ENCODE results near the gene CENPS. TPM values are rescaled to one million over a fixed set of nuclear protein-coding genes. Genes with fewer than 3 reads are reported as not detected.
"Not testable (repeated sequence)": the region's sequence is repeated elsewhere in the genome, so short reads cannot be mapped to it uniquely, and the experiment has no call there.

Gene CENPS
- total RNA-seq, 1 donor from 2014 or later = 4.2 TPM

DNA sequence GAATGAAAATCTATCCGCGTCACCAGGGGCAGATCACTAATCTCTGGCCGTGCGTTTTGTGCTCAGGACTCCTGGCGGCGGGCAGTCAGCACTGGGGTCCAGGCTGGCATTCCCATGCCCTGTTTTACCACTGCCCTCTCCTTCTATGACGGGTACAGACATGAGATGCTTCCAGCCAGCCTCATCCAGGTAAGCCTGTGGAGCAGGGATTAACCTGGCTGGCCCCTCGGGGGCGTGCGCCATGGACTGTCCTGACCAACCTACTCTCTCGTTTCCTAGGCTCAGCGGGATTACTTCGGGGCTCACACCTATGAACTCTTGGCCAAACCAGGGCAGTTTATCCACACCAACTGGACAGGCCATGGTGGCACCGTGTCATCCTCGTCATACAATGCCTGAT, 10.9 kb upstream of the CENPS start:
- DNase-seq = no peak

DNA sequence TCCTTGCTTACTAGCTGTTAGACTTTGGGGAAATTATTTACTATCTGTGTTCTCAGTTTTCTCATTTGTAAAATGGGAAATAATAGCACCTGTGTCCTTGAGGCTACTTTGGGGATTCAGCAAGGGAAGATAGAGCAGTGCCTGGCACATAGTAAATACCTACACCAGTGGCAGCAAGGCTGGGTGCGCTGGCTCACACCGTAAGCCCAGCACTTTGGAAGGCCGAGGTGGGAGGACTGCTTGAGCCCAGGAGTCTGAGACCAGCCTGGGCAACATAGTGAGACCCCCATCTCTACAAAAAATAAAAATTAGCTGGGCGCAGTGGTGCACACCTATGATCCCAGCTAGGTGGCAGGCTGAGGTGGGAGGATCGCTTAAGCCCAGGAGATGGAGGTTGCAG, 8.6 kb upstream of the CENPS start:
- DNase-seq = no peak

DNA sequence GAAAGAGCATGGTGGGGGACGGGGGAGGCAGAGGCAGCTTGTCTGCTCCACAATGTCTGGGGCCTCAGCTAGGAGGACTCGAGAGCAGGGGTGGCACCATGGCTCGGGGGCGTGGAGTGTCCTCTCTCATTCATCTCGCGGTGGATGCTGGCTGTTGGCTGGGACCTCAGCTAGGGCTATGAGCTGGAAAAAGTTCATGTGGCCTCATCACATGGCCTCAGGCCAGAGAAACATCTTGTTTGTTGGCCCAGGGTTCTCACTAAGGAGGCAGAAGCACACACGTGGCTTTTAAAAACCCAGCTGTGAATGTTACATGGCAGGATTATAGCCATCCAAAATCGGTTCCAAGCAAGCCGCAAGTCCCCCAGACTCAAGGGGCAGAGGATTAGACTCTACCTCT, 6.2 kb upstream of the CENPS start:
- DNase-seq = peak; percentile 50

DNA sequence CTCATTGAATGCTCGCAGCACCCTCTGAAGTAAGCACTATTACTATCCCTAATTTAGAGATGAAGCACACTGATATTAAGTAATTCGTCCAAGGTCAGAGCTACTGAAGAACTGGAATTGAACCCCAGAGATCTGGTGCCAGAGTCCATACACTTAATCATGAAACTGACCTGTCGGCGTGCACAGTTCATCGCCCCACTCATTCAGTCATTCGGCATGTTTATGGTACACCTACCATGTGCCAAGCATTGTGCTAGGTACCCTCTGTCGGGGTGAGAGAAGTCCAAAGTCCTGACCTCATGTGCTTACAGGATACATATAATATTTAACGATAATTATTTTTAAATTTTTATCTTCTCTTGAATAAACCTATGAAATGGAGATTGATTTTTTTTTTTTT, 5.6 kb upstream of the CENPS start:
- no peak for DNase-seq

DNA sequence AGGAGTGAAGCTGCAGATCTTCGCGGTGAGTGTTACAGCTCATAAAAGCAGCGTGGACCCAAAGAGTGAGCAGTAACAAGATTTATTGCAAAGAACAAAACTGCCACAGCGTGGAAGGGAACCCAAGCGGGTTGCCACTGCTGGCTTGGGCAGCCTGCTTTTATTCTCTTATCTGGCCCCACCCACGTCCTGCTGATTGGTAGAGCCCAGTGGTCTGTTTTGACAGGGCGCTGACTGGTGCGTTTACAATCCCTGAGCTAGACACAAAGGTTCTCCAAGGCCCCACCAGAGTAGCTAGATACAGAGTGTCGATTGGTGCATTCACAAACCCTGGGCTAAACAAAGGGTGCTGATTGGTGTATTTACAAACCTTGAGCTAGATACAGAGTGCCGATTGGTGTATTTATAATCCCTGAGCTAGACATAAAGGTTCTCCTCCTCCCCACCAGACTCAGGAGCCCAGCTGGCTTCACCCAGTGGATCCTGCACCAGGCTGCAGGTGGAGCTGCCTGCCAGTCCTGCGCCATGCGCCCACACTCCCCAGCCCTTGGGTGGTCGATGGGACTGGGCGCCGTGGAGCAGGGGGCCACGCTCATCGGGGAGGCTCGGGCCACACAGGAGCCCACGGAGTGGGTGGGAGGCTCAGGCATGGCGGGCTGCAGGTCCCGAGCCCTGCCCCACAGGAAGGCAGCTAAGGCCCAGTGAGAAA, 4.3 kb upstream of the CENPS start:
- DNase-seq = not testable (repeated sequence)

DNA sequence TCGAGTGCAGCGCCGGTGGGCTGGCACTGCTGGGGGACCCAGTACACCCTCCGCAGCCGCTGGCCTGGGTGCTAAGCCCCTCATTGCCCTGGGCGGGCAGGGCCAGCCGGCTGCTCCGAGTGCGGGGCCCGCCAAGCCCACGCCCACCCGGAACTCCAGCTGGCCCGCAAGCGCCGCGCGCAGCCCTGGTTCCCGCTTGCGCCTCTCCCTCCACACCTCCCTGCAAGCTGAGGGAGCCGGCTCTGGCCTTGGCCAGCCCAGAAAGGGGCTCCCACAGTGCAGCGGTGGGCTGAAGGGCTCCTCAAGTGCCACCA, 3.7 kb upstream of the CENPS start:
- DNase-seq = not testable (repeated sequence)

DNA sequence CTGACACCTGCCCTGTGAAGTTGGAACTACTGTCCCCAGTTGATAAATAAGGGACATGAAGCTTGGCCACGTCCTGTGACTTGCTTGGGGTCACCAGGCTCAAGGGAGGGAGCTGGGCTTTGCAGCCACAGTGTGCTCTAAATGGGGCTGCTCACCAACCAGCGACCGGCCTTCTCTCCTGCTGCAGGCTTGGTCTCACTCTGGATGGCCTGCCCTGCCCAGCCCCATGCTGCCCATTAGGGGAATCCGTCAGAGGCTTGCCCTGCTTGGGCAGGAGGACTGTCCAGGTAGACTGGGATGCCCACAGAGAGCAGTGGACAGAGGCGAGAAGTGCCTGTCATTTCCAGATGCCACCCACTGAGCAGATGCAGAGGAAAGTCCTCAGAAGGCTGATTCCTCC, 1.2 kb upstream of the CENPS start:
- DNase-seq = no peak

DNA sequence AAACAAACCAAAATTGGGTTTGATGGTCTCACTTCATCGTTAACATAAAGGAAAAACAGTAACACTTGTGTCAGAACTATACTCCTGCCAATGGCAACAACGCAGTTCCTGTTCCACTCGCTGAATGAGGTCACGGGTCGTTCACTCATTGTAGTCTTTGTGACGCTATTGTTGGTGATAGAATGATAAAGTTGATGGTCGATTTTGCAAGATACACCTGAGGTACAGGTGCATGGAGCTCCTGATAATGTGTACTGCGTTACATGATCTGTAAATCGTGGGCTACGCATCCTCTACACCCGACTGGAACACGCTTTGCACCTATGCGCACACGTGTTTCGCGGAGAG, 391 bp upstream of the CENPS start:
- no peak for DNase-seq

DNA sequence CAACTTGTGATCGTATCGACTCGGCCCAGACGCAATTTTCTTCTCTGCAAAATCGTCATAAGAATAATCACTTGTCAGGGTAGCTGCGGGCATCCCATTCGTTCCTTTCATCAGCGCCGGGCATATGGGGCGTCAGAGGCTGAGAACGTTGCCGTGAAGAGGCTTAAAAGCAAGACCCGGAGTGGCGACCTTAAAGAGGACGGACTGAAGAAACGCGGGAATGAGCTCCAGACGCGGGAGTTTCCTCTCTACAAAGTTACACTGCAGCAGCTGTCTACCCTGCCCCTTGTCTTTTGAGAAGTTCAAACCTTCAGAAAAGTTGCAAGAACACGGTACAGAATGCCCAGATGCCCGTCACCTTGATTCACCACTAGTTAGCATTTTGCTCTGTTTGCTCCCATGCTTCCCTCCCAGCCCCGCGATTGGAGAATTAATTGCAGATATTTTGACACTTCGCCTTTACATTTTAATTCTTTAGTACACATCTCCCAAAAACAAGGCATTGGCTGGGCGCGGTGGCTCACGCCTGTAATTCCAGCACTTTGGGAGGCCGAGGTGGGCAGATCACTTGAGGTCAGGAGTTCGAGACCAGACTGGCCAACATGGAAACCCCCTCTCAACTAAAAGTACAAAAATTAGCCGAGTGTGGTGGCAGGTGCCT, 967 bp downstream of the CENPS start:
- DNase-seq = no peak

DNA sequence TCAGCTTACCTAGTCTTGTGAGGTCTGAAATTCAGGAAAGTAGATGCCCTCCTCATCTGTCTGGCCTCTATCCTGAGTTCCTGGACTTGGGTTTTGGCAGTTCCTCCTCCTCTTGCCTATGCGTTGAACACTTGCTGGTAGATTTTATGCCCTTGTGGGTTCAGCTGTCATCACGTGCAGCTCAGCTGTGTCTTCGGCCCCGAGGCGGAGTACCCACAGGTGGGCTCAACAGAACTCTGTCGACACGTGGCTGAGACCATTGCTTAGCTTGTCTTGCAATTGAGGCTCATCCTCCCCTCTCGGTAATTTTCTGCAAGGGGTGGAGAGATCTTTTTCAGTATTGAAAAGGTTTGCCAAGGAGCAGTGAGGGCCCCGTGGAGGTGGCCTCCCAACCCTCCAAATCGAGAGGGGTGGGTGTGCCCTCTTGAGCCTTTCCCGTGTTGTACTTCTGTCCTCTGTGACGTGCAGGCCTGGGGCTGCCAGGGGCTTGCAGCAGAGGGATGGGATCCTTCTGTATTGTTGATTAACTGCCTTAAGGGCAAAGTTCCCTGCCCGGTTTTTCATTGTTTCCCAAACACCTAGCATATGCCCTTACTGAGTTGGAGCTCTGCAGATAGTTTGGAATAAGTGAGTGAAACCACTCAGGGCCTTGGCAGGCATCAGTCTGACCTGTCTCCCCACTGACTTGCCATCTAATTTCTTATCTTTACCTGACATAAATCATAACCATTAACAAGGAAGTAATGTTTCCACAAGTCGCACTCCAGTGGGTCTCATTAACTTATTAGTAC, 2.9 kb downstream of the CENPS start:
- DNase-seq = no peak

DNA sequence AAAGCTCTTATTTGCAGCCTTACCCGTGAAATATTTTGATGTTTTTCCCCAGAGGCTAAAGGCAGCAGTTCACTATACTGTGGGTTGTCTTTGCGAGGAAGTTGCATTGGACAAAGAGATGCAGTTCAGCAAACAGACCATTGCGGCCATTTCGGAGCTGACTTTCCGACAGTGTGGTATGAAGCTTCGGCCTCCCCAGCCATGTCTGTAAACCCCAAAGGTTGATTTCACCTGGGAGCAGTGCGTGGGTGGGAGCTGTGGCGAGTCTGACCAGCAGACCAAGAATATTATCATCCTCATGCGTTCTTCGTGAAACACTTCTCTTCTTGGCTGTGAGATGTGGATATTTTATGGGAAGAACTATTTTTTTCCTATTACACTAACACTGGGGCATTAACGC, 3.6 kb downstream of the CENPS start:
- no peak for DNase-seq

DNA sequence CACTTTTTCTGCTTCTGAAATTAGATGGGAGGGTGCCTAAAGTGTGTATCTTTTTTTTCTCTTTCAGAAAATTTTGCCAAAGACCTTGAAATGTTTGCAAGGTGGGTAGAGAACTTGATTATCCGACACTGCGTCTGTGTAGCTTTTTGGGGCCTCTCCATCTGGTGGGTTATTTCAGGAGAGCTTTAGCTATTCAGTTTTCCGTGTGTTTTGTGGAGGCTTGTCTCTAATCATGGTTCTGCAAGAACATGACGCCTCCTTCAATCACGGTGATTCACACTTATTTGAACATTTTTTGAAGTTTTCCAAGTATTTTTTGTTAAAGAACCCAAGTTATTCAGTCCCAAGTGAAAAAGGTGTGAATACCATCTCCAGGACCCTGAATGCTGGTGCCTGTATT, 4.4 kb downstream of the CENPS start:
- no peak for DNase-seq

DNA sequence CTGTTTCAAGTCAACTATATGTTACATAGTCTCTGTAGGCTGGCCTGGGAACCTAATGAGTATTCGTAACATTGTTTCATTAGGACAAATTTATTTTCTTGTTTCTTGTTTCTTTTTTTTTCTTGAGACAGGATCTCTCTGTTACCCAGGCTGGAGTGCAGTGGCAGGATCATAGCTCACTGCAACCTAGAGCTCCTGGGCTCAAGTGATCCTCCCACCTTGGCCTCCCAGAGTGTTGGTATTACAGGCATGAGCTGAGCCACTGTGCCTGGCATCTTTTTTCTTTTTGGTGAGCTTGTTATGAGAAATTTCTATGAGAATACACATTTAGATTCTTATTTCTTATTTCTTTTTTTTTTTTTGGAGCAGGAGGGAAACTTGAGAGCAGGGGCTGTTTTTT, 6.8 kb downstream of the CENPS start:
- no peak for DNase-seq

DNA sequence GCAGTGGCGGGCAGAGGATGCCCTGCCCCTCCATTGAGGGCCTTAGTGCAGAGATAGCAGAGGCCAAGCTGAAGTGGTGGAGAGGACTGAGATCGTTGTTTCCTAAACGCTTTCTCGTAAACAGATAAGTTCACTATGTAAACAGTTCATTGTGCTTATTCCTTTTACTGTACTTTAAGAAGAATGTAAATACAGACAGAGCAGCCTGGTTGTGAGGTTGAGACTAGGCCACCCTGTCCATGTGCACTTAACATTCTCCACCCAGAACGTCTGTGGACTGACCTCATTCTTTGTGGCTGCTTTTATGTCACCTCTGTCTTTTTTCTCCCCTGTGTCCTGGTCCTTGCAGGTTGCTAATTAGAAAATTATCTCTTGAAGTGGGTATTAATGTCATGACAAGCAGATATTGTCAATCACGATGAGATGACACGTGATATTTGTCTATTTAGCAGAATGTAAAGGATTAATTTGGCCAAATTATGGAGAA, 8.5 kb downstream of the CENPS start:
- no peak for DNase-seq

DNA sequence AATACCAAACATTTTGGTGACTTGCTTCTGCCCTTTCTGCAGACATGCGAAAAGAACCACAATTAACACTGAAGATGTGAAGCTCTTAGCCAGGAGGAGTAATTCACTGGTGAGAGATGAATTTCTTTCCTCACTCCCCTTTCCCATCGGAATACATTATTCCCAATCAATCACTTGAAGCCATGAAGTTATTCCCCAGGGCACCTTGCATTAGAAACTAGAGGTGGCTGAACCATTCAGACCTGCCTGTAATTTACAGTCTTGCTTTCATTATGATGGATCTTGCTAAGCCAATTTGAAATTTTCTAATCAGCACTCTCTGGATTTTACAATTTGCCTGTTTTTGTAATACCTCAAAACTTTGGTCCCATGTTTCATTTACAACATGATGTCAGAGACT, 10.1 kb downstream of the CENPS start:
- no peak for DNase-seq

DNA sequence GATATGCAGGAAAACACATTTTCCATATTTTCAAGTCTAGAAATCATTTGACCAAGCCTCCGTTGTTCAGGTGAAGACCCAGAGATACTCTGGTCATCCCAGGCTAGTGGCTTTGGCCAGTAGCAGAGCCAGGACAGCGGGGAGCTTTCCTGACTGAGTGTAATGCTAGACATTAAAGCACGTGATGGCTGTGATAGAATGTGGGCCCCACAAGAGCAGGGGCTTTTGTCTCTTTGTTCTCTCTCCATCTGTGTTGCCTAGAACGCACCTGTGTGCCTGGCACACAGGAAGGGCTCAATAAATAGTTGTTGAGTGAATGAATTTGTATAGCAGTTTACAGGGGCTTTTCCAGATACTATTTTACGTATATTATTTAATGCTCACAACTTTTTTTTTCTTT, 10.6 kb downstream of the CENPS start:
- DNase-seq = no peak

DNA sequence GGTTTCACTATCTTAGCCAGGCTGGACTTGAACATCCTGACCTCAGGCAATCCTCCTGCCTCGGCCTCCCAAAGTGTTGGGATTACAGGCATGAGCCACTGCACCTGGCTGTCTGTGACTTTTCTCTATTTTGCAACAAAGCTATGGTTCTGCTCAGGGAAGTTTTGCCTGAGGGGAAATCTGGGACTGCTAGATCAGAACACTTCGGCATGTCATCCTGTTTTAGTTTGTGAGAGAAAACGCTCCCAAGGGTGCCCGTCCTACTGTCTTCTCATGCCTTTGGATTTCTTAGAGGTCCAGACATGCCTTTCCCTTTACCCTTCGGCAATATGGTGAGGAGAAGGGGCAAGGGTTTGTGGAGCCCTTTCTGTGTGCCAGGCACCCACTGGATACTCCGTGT, 14.0 kb downstream of the CENPS start:
- DNase-seq = no peak

DNA sequence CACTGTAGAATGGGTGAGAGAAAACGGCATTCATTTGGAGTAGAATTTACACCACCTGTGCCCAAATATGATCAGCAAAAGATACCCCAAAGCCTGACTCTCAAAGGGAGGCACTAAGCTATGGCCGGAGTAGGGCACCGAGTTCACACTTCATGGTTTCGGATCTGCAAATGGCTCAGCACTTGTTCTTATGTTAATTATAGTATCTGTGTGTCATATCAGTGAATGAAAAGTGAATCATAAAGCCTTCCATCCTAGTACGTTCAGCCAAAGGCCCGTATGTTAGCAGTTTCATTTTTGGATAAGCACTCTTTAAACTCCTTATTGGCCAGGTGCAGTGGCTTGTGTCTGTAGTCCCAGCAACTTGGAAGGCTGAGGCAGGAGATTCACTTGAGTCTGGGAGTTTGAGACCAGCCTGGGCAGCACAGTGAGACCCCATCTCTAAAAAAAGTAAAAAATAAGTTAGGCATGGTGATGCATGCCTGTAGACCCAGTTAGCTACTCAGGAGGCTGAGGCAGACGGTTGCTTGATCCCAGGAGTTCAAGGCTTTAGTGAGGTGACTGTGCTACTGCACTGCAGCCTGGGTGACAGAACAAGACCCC, 14.7 kb downstream of the CENPS start:
- DNase-seq = no peak

DNA sequence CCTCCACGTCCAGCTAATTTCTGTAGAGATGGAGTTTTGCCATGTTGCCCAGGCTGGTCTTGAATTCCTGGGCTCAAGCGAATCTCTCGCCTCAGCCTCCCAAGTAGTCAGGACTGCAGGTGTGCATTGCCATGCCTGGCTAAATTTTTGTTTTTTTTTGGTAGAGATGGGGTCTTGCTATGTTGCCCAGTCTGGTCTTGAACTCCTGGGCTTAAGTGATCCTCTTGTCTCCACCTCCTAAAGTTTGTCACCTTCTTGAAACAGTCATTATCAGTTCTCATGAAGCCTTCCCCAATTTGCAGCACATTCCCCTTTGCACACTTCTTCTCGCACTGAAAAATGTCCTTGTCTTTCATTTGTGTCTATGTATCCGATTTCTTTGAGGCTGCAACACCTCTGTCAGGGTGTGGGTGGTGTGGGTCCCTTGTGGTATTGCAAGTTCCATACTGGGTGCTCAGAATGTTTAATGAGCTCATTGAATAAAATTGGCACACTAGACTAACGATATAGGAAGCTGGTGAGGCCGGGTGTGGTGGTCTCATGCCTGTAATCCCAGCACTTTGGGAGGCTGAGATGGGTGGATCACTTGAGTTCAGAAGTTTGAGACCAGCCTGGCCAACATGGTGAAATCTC, 16.7 kb downstream of the CENPS start:
- DNase-seq = no peak

DNA sequence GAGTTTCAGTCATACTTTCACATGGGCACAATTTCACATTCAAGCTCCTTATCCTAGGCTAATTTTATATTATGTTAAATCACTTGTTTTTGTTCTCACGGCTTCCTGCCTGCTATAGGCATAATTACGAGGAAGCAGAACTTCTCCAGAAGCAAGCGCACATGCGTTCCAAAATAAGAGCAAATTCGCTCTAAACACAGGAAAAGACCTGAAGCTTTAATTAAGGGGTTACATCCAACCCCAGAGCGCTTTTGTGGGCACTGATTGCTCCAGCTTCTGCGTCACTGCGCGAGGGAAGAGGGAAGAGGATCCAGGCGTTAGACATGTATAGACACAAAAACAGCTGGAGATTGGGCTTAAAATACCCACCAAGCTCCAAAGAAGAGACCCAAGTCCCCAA, 19.5 kb downstream of the CENPS start, which contains the start of gene CORT:
Gene CORT, plus strand, starts transcription at position 281 of the 400 bp plus-strand sequence. CDS start 193 bp downstream, outside the sequence.
- DNase-seq = no peak

DNA sequence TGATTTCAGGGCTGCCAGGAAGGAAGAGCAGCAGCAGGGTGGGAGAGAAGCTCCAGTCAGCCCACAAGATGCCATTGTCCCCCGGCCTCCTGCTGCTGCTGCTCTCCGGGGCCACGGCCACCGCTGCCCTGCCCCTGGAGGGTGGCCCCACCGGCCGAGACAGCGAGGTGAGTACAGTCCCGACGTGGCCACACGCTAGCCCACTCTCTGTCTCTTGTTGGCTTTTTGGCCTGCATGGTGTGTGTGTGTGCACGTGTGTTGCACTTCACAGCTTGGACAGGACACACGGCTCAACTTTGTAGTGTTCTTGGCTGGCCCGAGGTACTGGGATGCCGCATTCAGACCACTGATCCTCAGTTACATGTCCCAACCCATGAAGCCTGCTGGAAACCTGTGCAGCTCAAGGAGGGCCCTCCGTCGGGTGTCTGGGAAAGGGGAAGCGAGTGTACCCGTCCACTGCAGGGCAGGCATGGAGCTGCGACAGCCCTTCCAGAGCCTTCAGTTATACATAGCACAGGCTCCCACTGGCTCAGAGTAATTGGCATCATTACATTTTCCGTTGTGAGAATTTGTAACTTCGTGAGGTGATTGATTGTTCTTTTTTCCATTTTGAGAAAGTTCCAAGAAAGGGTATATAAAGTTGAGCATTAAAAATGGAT, 20.1 kb downstream of the CENPS start:
- DNase-seq = no peak

DNA sequence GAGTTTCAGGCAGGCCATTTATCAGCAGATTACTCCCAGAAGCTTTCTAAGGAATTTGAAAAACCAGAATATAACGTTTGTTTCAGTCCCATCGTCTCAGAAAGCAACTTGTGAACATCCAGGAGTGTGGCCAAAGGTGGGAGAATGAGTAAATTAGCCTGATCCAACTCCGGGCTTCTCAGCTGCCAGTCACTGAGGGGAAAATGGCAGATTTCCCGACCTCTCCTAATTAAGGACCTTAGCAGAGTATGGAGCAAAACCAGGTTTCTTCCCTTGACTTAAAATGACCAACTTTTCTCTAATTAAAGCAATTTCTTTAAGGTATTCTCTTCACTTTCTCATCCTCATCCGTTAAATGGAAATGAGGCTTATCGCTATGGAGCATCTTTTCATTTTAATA, 20.6 kb downstream of the CENPS start:
- no peak for DNase-seq
